ENCODE results near the gene BMPR1A.

The BMPR1A gene

DNA sequence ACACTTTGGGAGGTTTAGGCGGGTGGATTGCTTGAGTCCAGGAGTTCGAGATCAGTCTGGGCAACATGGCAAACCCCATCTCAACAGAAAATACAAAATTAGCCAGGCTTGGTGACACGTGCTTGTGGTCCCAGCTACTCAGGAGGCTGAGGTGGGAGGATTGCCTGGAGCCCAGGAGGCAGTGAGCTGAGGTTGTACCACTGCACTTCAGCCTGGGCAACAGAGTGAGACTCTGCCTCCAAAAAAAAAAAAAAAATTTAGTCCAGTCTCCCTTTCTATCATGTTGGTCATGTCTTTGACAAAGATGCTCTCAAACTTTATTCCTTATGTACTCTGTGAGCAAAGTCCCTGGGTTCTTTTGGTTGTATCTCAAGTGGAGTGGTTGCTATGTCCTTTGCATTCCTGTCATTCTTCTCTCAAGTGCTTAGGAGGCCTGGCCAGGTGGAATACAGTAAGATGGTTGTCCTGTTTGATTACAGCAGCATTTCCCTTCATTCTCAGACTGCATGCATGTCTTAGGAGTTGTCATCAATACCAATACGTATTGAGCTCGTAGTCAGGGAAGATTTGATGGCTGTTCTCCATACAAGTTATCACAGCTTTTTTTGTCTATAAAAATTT lies 115.3 kb downstream of the BMPR1A start:
- Histone ChIP-seq H4K8ac (ENCODE audit: low read depth, low read length) (no peak overlapping the region), H3K79me1 (ENCODE audit: low read length) (peaks cover 14% of the 10 kb centered on the region), H3K4me3 (ENCODE audit: low read depth, low read length) (no peak overlapping the region), H2BK5ac (ENCODE audit: low read depth, low read length, poor library complexity) (peak overlapping the region; percentile 60), H3K27me3 (ENCODE audit: insufficient read depth, low read length) (no peaks in the 10 kb centered on the region), H3K9me3 (ENCODE audit: insufficient read depth, low read depth, low read length) (no peaks in the 10 kb centered on the region), H4K91ac (ENCODE audit: low read depth, low read length) (peak overlapping the region; percentile 61), H2BK120ac (ENCODE audit: insufficient read depth, low read length, poor library complexity) (no peak overlapping the region), H4K12ac (ENCODE audit: low read depth, low read length) (no peak overlapping the region), H3K14ac (ENCODE audit: low read length) (no peak overlapping the region), H3K9ac (ENCODE audit: low read length) (no peak overlapping the region), H3K27ac (ENCODE audit: low read depth, low read length) (peak overlapping the region; percentile 69), H3K4me2 (ENCODE audit: low read length) (peak overlapping the region; percentile 2), H3K23ac (ENCODE audit: low read length) (no peak overlapping the region), H3K18ac (ENCODE audit: low read length) (peak overlapping the region; percentile 58), H2AK5ac (ENCODE audit: low read length) (peak overlapping the region; percentile 24), H3K4ac (ENCODE audit: low read depth, low read length) (no peak overlapping the region), H2AFZ (ENCODE audit: insufficient read depth, low read length, poor library complexity) (no peak overlapping the region), H2BK12ac (ENCODE audit: low read length) (peak overlapping the region; percentile 62), H3K79me2 (ENCODE audit: control insufficient read depth, insufficient read depth, low read length, poor library complexity) (peaks cover 1% of the 10 kb centered on the region), H3K4me1 (ENCODE audit: control insufficient read depth in 1 of 2, insufficient read depth in 2 of 2, low read length in 2 of 2) (peaks cover 10 to 17% of the 10 kb centered on the region in 2 experiments), H3K36me3 (ENCODE audit: control insufficient read depth in 1 of 2, insufficient read depth in 2 of 2, low read length in 2 of 2) (peaks cover 0 to 2% of the 10 kb centered on the region in 2 experiments)
- no CpG with 5 or more reads among the region's 5 CpGs for WGBS (ENCODE audit: extremely low coverage, insufficient coverage, insufficient read length)
- DNase-seq = peak in 1 of 2 donors; percentile 35

- no CpG with 5 or more reads among the region's 4 CpGs for WGBS (ENCODE audit: extremely low coverage, insufficient coverage, insufficient read length)
- no peak overlapping the region for H3K4me2 ChIP-seq (ENCODE audit: low read length)
- no peak overlapping the region for H2BK120ac ChIP-seq (ENCODE audit: insufficient read depth, low read length, poor library complexity)
- peaks cover 14% of the 10 kb centered on the region for H3K79me1 ChIP-seq (ENCODE audit: low read length)
- H3K14ac ChIP-seq (ENCODE audit: low read length) = peak overlapping the region; percentile 48
- no peaks in the 10 kb centered on the region for H3K9me3 ChIP-seq (ENCODE audit: insufficient read depth, low read depth, low read length)
- H3K4ac ChIP-seq (ENCODE audit: low read depth, low read length) = peak overlapping the region; percentile 84
- DNase-seq = no peak
- H4K8ac ChIP-seq (ENCODE audit: low read depth, low read length) = peak overlapping the region; percentile 4
- no peak overlapping the region for H2AFZ ChIP-seq (ENCODE audit: insufficient read depth, low read length, poor library complexity)
- H4K12ac ChIP-seq (ENCODE audit: low read depth, low read length) = no peak overlapping the region
- H3K18ac ChIP-seq (ENCODE audit: low read length) = no peak overlapping the region
- H3K79me2 ChIP-seq (ENCODE audit: control insufficient read depth, insufficient read depth, low read length, poor library complexity) = peaks cover 1% of the 10 kb centered on the region
- peak overlapping the region; percentile 33 for H2BK5ac ChIP-seq (ENCODE audit: low read depth, low read length, poor library complexity)
- no peak overlapping the region for H3K4me3 ChIP-seq (ENCODE audit: low read depth, low read length)
- H3K23ac ChIP-seq (ENCODE audit: low read length) = no peak overlapping the region
- H3K9ac ChIP-seq (ENCODE audit: low read length) = no peak overlapping the region
- H2AK5ac ChIP-seq (ENCODE audit: low read length) = peak overlapping the region; percentile 29
- H4K91ac ChIP-seq (ENCODE audit: low read depth, low read length) = no peak overlapping the region
- no peaks in the 10 kb centered on the region for H3K27me3 ChIP-seq (ENCODE audit: insufficient read depth, low read length)
- H3K36me3 ChIP-seq (ENCODE audit: control insufficient read depth in 1 of 2, insufficient read depth in 2 of 2, low read length in 2 of 2) = peaks cover 0 to 2% of the 10 kb centered on the region in 2 experiments
- peak overlapping the region; percentile 81 for H2BK12ac ChIP-seq (ENCODE audit: low read length)
- no peak overlapping the region for H3K27ac ChIP-seq (ENCODE audit: low read depth, low read length)
- peaks cover 10 to 15% of the 10 kb centered on the region in 2 experiments for H3K4me1 ChIP-seq (ENCODE audit: control insufficient read depth in 1 of 2, insufficient read depth in 2 of 2, low read length in 2 of 2)
These were observed 116.3 kb downstream of the BMPR1A start for GRCh38 chr10:86872757-86873156.

- no peak for DNase-seq
- H4K12ac ChIP-seq (ENCODE audit: low read depth, low read length) = no peak overlapping the region
- no peak overlapping the region for H3K18ac ChIP-seq (ENCODE audit: low read length)
- H2BK12ac ChIP-seq (ENCODE audit: low read length) = no peak overlapping the region
- H3K4ac ChIP-seq (ENCODE audit: low read depth, low read length) = no peak overlapping the region
- H3K4me1 ChIP-seq (ENCODE audit: control insufficient read depth in 1 of 2, insufficient read depth in 2 of 2, low read length in 2 of 2) = peaks cover 4 to 6% of the 10 kb centered on the region in 2 experiments
- WGBS (ENCODE audit: extremely low coverage, insufficient coverage, insufficient read length) = no CpG with 5 or more reads among the region's 2 CpGs
- no peak overlapping the region for H3K9ac ChIP-seq (ENCODE audit: low read length)
- no peak overlapping the region for H2AFZ ChIP-seq (ENCODE audit: insufficient read depth, low read length, poor library complexity)
- no peak overlapping the region for H2BK120ac ChIP-seq (ENCODE audit: insufficient read depth, low read length, poor library complexity)
- H3K14ac ChIP-seq (ENCODE audit: low read length) = no peak overlapping the region
- no peak overlapping the region for H4K8ac ChIP-seq (ENCODE audit: low read depth, low read length)
- H3K79me1 ChIP-seq (ENCODE audit: low read length) = peaks cover 2% of the 10 kb centered on the region
- H3K23ac ChIP-seq (ENCODE audit: low read length) = no peak overlapping the region
- no peaks in the 10 kb centered on the region for H3K9me3 ChIP-seq (ENCODE audit: insufficient read depth, low read depth, low read length)
- no peak overlapping the region for H2BK5ac ChIP-seq (ENCODE audit: low read depth, low read length, poor library complexity)
- no peak overlapping the region for H3K27ac ChIP-seq (ENCODE audit: low read depth, low read length)
- H2AK5ac ChIP-seq (ENCODE audit: low read length) = no peak overlapping the region
- H3K27me3 ChIP-seq (ENCODE audit: insufficient read depth, low read length) = no peaks in the 10 kb centered on the region
- no peak overlapping the region for H3K4me3 ChIP-seq (ENCODE audit: low read depth, low read length)
- no peaks in the 10 kb centered on the region for H3K36me3 ChIP-seq (ENCODE audit: control insufficient read depth in 1 of 2, insufficient read depth in 2 of 2, low read length in 2 of 2)
- H3K79me2 ChIP-seq (ENCODE audit: control insufficient read depth, insufficient read depth, low read length, poor library complexity) = no peaks in the 10 kb centered on the region
- no peak overlapping the region for H4K91ac ChIP-seq (ENCODE audit: low read depth, low read length)
- no peak overlapping the region for H3K4me2 ChIP-seq (ENCODE audit: low read length)
These were observed 120.3 kb downstream of the BMPR1A start for GRCh38 chr10:86876748-86877147.

- Histone ChIP-seq H2BK120ac (ENCODE audit: insufficient read depth, low read length, poor library complexity) (no peak overlapping the region), H3K23ac (ENCODE audit: low read length) (peak overlapping the region; percentile 25), H3K18ac (ENCODE audit: low read length) (no peak overlapping the region), H2AFZ (ENCODE audit: insufficient read depth, low read length, poor library complexity) (no peak overlapping the region), H3K79me1 (ENCODE audit: low read length) (no peaks in the 10 kb centered on the region), H4K12ac (ENCODE audit: low read depth, low read length) (no peak overlapping the region), H2BK5ac (ENCODE audit: low read depth, low read length, poor library complexity) (no peak overlapping the region), H3K4me3 (ENCODE audit: low read depth, low read length) (no peak overlapping the region), H3K9ac (ENCODE audit: low read length) (no peak overlapping the region), H2AK5ac (ENCODE audit: low read length) (no peak overlapping the region), H3K36me3 (ENCODE audit: control insufficient read depth in 1 of 2, insufficient read depth in 2 of 2, low read length in 2 of 2) (peaks cover 0 to 2% of the 10 kb centered on the region in 2 experiments), H3K79me2 (ENCODE audit: control insufficient read depth, insufficient read depth, low read length, poor library complexity) (no peaks in the 10 kb centered on the region), H3K4me2 (ENCODE audit: low read length) (no peak overlapping the region), H3K9me3 (ENCODE audit: insufficient read depth, low read depth, low read length) (no peaks in the 10 kb centered on the region), H3K27ac (ENCODE audit: low read depth, low read length) (no peak overlapping the region), H3K4ac (ENCODE audit: low read depth, low read length) (no peak overlapping the region), H2BK12ac (ENCODE audit: low read length) (no peak overlapping the region), H3K14ac (ENCODE audit: low read length) (no peak overlapping the region), H3K27me3 (ENCODE audit: insufficient read depth, low read length) (no peaks in the 10 kb centered on the region), H3K4me1 (ENCODE audit: control insufficient read depth in 1 of 2, insufficient read depth in 2 of 2, low read length in 2 of 2) (peaks cover 0 to 2% of the 10 kb centered on the region in 2 experiments), H4K8ac (ENCODE audit: low read depth, low read length) (no peak overlapping the region), H4K91ac (ENCODE audit: low read depth, low read length) (no peak overlapping the region)
- WGBS (ENCODE audit: extremely low coverage, insufficient coverage, insufficient read length) = no CpG with 5 or more reads among the region's 3 CpGs
- no peak for DNase-seq
These were observed 122.7 kb downstream of the BMPR1A start for GRCh38 chr10:86878983-86879713.

Measured in trophoblast cell (in vitro differentiated cells and primary cell).